Hematopoietic multipotent progenitor cell treated with erythropoietin and hydrocortisone succinate and interleukin-3 and kit ligand, for 15 days (in vitro differentiated cells): Measurements from ENCODE around the gene ETV3L.
"Not testable (repeated sequence)": the region's sequence is repeated elsewhere in the genome, so short reads cannot be mapped to it uniquely, and the experiment has no call there.

Experiments
- DNase-seq: peaks from one replicate; pipeline ENCODE4 v3.0.0-alpha.2; 2015; ENCODE audit warnings: low spot score

Gene ETV3L

GRCh38 chr1:157105298-157105987 is 5.8 kb upstream of the ETV3L start:
- DNase-seq: no peak

GRCh38 chr1:157104598-157105293 is 5.1 kb upstream of the ETV3L start:
- DNase-seq: no peak

GRCh38 chr1:157103268-157103667 is 3.7 kb upstream of the ETV3L start:
- no peak for DNase-seq

GRCh38 chr1:157101149-157101548 is 1.5 kb upstream of the ETV3L start:
- no peak for DNase-seq

GRCh38 chr1:157098987-157099632 is 498 bp downstream of the ETV3L start:
- DNase-seq: not testable (repeated sequence)

- no peak for DNase-seq
Measured at GRCh38 chr1:157098519-157098918, 1.1 kb downstream of the ETV3L start.

GRCh38 chr1:157097692-157098091 is 1.9 kb downstream of the ETV3L start:
- no peak for DNase-seq

GRCh38 chr1:157096881-157097280 is 2.7 kb downstream of the ETV3L start:
- no peak for DNase-seq

GRCh38 chr1:157095551-157095950 is 4.1 kb downstream of the ETV3L start:
- DNase-seq: no peak

GRCh38 chr1:157095091-157095490 is 4.5 kb downstream of the ETV3L start:
- DNase-seq: no peak

- DNase-seq: no peak
Measured at GRCh38 chr1:157092831-157093230, 6.8 kb downstream of the ETV3L start.

- DNase-seq: no peak
Measured at GRCh38 chr1:157091668-157092273, 7.8 kb downstream of the ETV3L start.

- no peak for DNase-seq
Measured at GRCh38 chr1:157091186-157091585, 8.4 kb downstream of the ETV3L start.

GRCh38 chr1:157090771-157091170 is 8.8 kb downstream of the ETV3L start:
- no peak for DNase-seq

- DNase-seq: peak; percentile 85
Measured at GRCh38 chr1:157090196-157090647, 9.4 kb downstream of the ETV3L start.

- no peak for DNase-seq
Measured at GRCh38 chr1:157089789-157090188, 9.8 kb downstream of the ETV3L start.

- DNase-seq: no peak
Measured at GRCh38 chr1:157088607-157089006, 11.0 kb downstream of the ETV3L start.

- no peak for DNase-seq
Measured at GRCh38 chr1:157087030-157087429, 12.6 kb downstream of the ETV3L start.

GRCh38 chr1:157086299-157086698 is 13.3 kb downstream of the ETV3L start:
- no peak for DNase-seq

GRCh38 chr1:157085421-157085820 is 14.2 kb downstream of the ETV3L start:
- DNase-seq: no peak

- no peak for DNase-seq
Measured at GRCh38 chr1:157084720-157085119, 14.9 kb downstream of the ETV3L start.

GRCh38 chr1:157081707-157082106 is 17.9 kb downstream of the ETV3L start:
- no peak for DNase-seq

- DNase-seq: no peak
Measured at GRCh38 chr1:157080714-157081113, 18.9 kb downstream of the ETV3L start.
